Ascending aorta (tissue), 2 donors: Measurements from ENCODE around the gene OR10K2. TPM values are rescaled to one million over a fixed set of nuclear protein-coding genes. Genes with fewer than 3 reads are reported as not detected.
"Not testable (repeated sequence)": the region's sequence is repeated elsewhere in the genome, so short reads cannot be mapped to it uniquely, and the experiment has no call there.

Experiments
- DNase-seq, 2 donors: peaks; one replicate each; pipeline ENCODE4 v3.0.0-alpha.2; 2019; ENCODE audit warnings: low spot score in 2 of 2
- H3K27ac ChIP-seq, 2 donors: fragments of 200-600 bp; sonication (generic); one replicate each; pipeline ENCODE4 v1.5.1; 2016 to 2017; ENCODE audit warnings: mild to moderate bottlenecking in 1 of 2
- H3K27me3 ChIP-seq: fragments of 200-600 bp; sonication (generic); one replicate; pipeline ENCODE4 v1.5.1; 2017
- H3K36me3 ChIP-seq, 2 donors: fragments of 200-600 bp; sonication (generic); one replicate each; pipeline ENCODE4 v1.5.1; 2016
- H3K4me1 ChIP-seq, 2 donors: fragments of 200-600 bp; sonication (generic); one replicate each; pipeline ENCODE4 v1.5.1; 2016 to 2017; ENCODE audit warnings: mild to moderate bottlenecking in 1 of 2
- H3K4me3 ChIP-seq, 2 donors: fragments of 200-600 bp; sonication (generic); one replicate each; pipeline ENCODE4 v1.5.1; 2016 to 2017; ENCODE audit warnings: mild to moderate bottlenecking in 1 of 2
- H3K9me3 ChIP-seq, 2 donors: fragments of 200-600 bp; sonication (generic); one replicate each; pipeline ENCODE4 v1.5.1; 2016
- CTCF ChIP-seq, 3 experiments: fragments of 200-600 bp in 2 of 3; fragments of 450-650 bp in 1 of 3; sonication (generic) in 2 of 3; IDR thresholded peaks; one replicate each; pipeline ENCODE4 v1.5.1; 2016 to 2019; ENCODE audit warnings: antibody characterized with exemption in 3 of 3, mild to moderate bottlenecking in 1 of 3, moderate library complexity in 1 of 3
- intact Hi-C: fragments of 100-400 bp; cut with DNase I; formaldehyde crosslinking; loops from one replicate; pipeline ENCODE4 v1.15.1; 2023
- total RNA-seq: library from RNA; depleted of rRNA; stranded (reverse); fragments of >200 nt; gene quantifications from one replicate; pipeline ENCODE4 v1.1.0, GENCODE V29; 2016

Gene OR10K2
- total RNA-seq, 1 donor from 2014 or later: not detected

GRCh38 chr1:158396646-158397045 lies 29.4 kb downstream of the OR10K2 start:
- Histone ChIP-seq H3K27ac (no peak overlapping the region), H3K9me3 (no peaks in the 10 kb centered on the region), H3K36me3 (no peaks in the 10 kb centered on the region), H3K4me1 (no peaks in the 10 kb centered on the region), H3K27me3 (no peaks in the 10 kb centered on the region), H3K4me3 (no peak overlapping the region)
- intact Hi-C loops: no loop called here
- no peak for TF ChIP-seq CTCF (IDR thresholded peaks at IDR 0.05)
- DNase-seq: no peak

- intact Hi-C loops: no loop called here
- TF ChIP-seq CTCF (IDR thresholded peaks at IDR 0.05): no peak
- DNase-seq: no peak
Measured at GRCh38 chr1:158393476-158393875, 32.6 kb downstream of the OR10K2 start.

GRCh38 chr1:158391099-158391498 lies 34.9 kb downstream of the OR10K2 start:
- intact Hi-C loops: no loop called here
- H3K4me1 ChIP-seq: no peaks in the 10 kb centered on the region
- H3K9me3 ChIP-seq: no peaks in the 10 kb centered on the region
- no peaks in the 10 kb centered on the region for H3K36me3 ChIP-seq
- no peak overlapping the region for H3K4me3 ChIP-seq
- no peak for DNase-seq
- H3K27me3 ChIP-seq: no peaks in the 10 kb centered on the region
- no peak overlapping the region for H3K27ac ChIP-seq
- TF ChIP-seq CTCF (IDR thresholded peaks at IDR 0.05): no peak

More at GRCh38 chr1:158393476-158393875, 32.6 kb downstream of the OR10K2 start:
- Histone ChIP-seq H3K4me1 (no peaks in the 10 kb centered on the region), H3K36me3 (no peaks in the 10 kb centered on the region), H3K27ac (no peak overlapping the region), H3K27me3 (no peaks in the 10 kb centered on the region), H3K4me3 (no peak overlapping the region), H3K9me3 (no peaks in the 10 kb centered on the region)

GRCh38 chr1:158390331-158390730 lies 35.7 kb downstream of the OR10K2 start:
- Histone ChIP-seq H3K4me3 (no peak overlapping the region), H3K27me3 (no peaks in the 10 kb centered on the region), H3K27ac (no peak overlapping the region), H3K36me3 (no peaks in the 10 kb centered on the region), H3K9me3 (no peaks in the 10 kb centered on the region), H3K4me1 (no peaks in the 10 kb centered on the region)
- intact Hi-C loops: no loop called here
- TF ChIP-seq CTCF (IDR thresholded peaks at IDR 0.05): no peak
- DNase-seq: no peak

GRCh38 chr1:158374860-158375259 lies 51.2 kb downstream of the OR10K2 start:
- H3K27ac ChIP-seq: no peak overlapping the region
- intact Hi-C loops: no loop called here
- no peaks in the 10 kb centered on the region for H3K36me3 ChIP-seq
- H3K4me3 ChIP-seq: no peak overlapping the region
- H3K9me3 ChIP-seq: peaks cover 0 to 3% of the 10 kb centered on the region in 2 donors
- DNase-seq: no peak
- H3K27me3 ChIP-seq: no peaks in the 10 kb centered on the region
- TF ChIP-seq CTCF (IDR thresholded peaks at IDR 0.05): no peak
- no peaks in the 10 kb centered on the region for H3K4me1 ChIP-seq

GRCh38 chr1:158374101-158374500 lies 51.9 kb downstream of the OR10K2 start:
- H3K27me3 ChIP-seq, H3K9me3 ChIP-seq, H3K4me1 ChIP-seq, H3K4me3 ChIP-seq, H3K36me3 ChIP-seq, H3K27ac ChIP-seq, intact Hi-C loops, DNase-seq: not testable (repeated sequence)
